GM19455 (cell line): ENCODE data around the gene IL17A.

ENCODE experiments used
- ATAC-seq: cut with Tn5 transposase; IDR thresholded peaks from one replicate; pipeline ENCODE4 v1.9.1; 2021; ENCODE audit not compliant: unreplicated experiment

The IL17A gene

DNA sequence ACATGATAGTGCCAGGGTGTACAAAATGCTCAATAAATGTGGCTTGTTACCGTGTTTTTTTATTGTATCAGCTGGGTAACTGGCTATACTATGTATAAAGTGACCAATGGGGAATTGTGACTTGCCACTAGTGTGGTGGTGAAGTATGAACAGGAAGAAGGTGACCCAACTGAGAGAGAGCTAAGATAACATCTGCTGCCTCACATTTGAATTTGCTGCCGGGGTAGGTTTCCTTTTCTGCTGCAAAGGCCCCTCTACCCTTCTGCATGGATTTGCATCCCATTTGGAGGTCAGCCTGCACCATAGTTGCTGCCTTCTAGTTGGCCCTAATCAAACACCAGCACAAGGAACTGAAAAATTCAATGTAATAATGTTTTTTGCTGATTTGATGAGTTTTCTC lies 24.1 kb downstream of the IL17A start:
- ATAC-seq: peak; percentile 89

DNA sequence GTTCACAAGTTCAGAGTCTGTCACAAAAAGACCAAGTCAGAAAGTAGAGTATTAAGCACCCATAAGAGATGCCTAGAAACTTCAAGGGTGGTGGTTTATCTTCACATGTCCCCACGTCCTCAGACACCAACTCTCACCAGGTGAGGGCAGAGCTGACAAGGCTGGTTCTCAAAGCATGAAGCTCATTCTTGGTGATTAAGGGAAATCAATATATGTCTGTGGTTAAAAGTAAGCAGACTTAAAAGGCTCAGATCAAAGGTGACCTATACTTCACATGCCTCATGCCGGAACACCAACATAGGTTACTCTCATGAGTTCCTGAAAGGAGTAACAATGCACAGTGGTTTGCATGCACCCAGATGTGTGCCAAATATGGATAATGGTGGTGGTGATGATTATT lies 27.0 kb downstream of the IL17A start:
- no peak for ATAC-seq

DNA sequence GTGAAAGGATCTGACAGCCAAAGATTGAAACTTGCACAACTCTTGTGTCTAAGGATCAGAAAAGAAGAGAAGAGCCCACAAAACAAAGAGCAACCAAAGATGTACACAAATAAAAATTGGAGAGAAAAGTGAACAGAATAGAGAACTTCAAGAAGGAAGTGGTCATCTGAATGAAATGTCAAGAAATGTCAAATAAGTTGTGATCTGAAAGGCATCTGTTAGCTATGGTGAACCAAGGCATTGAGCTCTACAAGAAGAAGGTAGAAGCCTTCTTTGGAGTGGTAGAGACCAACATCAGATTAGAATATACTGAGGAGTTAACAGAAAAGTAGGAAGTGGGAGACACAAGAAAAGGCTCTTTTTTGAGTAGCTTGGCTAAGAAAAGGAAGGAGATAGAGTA lies 29.6 kb downstream of the IL17A start:
- no peak for ATAC-seq

DNA sequence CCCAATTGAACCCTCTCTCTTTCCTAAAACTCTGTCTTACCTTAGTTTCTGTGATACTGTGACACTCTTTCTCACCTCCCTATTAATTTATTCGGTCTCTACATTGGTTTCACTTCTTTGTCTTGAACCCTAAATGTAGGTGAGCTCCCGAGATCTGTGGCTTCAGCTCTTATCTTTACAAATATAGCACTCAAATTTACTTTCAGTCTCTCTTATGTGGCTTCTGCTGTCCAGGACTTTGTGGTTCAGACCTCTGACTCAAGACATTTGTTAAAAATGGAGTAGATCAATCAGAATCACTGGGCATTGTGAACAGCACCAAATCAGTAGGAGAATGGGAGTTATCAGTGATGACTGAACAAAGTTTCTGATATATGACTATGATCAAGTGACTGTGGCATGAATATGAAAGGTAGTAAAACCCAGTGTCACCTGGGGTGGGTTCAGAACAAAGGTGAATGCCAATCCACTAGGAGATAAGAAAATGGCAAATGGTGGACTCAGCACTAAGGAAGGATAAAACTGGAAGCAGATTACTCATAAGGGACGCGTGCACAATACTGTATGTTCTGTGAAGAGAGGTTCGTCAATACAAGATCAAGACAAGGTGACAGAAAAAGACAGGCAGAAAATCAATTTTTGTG lies 30.9 kb downstream of the IL17A start:
- no peak for ATAC-seq

DNA sequence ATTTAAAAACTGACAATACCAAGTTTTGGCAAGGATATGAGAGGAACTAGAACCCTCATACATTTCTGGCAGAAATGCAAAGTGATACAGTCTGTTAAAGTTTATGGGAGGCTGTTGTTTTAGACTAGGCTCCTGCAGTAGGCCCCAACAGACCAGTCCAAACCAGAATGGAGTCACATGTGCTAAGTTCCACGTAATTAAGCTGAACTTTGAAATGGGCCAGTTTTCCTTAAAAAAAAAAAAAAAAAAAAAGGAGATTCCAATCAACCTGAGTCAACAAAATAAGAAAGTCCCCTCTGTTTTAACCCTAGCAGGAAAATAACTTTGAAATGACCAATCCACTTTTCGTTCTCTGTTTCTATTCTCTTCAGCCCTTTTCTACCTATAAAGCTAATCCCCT lies 31.6 kb downstream of the IL17A start:
- no peak for ATAC-seq

DNA sequence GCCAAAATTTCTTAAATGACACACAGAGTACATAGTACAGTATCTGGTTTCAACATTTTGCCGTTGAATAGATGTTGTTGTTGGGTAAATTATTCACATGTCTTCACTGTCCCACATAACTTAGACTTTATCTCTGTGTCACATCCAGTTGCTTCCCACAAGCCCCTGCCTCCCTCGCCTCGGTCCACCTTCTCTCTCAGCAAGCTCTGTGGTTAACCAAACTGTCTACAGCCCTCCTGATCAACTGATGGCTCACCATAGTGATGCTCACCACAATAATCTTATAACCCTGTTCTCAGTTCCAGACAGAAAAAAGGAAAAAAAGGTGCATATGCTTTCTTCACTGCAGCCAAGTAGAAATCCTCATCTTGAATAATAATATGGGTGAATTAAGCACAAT lies 35.1 kb downstream of the IL17A start:
- ATAC-seq: peak; percentile 75

DNA sequence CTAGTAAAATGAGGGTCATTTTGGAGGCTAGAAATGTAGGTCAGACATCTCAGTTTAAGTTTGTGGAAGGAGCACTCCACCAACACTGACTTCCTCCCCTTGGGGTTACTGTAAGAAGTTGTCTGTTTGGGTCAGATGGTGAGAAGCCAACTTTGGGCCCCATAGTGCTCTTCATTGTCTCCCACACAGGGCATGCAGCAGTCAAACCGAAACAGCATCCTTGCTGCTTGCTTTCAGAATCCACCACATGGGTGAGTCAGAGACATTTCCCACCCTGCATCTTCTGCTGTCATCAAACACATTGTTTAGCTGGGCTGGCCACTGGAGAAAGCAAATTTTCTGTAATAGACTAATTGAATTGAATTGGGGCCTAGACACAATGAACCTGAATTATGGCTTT lies 41.3 kb downstream of the IL17A start:
- ATAC-seq: peak; percentile 99

DNA sequence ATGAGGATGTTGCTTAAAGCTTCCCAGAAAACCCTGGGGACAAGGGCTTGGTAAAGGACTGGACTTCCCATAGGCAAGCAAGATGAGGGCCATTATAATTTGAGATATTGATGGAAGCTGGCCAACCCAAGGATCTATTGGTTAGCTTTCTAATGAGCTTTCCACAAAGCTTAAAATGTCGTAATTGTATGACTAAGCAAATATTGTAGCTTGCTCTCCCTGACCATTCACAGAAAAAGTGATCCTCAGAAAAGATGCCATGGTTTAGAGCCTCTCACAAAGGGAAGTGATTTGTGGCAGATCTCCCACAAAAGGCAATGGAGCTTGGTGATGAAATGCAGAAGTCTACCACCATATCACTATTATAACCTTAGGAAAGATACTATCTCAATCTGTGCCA lies 44.5 kb downstream of the IL17A start:
- ATAC-seq: no peak

DNA sequence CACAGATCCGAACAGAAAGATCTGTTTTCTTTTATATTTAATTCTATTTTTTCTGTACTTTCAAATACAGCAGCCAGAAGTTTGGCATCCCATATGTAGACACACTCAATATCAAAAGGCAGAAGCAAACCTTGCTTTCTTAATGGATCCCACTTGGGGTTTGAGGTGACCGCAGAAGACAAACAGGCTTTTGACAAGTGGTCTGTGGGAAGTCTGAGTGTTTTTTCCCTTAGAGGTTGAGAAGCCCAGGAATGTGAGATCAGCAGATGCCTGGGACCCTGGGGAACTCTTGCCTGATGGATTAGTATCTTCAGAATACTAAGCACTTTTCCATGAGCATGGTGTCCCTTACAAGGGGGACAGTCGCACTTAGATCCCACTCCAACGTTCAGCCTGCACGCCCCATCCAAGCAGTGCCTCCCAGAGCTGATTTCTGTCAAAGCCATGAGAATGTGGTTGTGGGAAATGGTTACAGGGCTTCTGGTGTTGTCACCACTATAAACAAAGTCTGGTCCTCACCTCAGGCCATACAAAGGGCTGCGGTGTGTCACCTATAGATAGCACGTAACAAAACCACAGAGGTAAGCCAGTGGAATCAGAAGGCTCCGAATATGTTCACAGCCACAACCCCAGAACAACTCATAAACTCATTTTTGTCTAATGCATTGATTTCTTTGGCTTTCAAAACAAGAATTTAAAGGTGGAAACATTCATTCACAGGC lies 45.4 kb downstream of the IL17A start:
- no peak for ATAC-seq

DNA sequence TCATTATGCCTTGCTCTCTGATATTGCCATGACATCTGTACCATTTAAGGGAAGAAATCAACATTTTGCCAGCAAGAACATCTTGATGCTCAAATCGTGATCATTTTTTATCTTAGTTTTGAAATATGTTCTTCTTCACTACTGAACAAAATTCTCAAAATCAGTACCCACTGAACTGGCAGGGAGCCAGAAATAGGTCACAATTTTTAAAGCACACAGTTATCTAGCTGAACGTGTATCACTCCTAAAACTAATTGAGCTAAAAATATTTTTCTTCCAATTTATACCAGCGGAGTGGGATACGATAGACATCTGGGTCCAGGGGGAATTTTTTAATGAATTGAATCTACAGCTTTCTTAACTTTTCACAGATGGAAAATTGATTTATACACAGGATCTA lies 46.8 kb downstream of the IL17A start:
- ATAC-seq: no peak

DNA sequence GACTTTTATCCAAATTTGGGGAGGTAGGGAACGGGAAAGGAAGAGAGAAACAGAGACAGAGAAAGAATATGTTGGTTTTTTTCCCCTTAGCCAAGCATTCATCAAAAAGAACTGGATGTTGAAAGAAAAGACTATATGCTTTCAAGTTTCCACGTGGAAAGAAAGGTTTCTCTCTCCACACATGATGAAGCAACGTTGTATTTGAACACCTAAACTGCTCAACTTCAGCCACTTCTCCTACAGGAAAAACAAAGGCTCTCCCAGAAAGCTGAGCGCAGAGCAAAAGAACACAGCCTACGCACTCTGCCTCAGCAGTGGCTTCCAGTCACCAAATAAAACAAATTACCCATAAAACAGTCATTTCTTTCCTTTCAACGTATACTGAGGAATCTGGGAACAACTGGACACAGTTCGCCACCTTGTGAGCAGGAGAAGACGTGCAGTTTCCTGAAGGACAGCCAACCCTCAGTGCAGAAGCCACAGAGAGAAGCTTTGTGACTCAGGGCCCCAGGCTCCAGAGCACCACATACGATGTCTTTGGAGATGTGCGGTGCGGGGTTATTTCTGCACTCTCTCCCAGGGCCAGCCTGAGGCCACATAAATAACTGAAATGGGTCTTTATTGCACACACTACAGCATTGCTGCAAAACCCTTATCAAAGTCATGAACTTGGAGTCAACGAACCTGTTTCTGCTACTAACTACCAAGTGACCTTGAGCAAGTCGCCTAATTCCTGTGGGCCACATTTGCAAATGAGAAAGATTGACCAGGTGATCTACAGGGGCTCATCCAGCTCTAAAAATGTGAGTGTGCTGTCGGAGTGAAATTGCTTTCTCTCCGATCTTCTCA lies 48.0 kb downstream of the IL17A start:
- peak; percentile 75 for ATAC-seq
